Endothelial cell (in vitro differentiated cells): ENCODE measurements around the gene CBLN3. TPM values are rescaled to one million over a fixed set of nuclear protein-coding genes. Genes with fewer than 3 reads are reported as not detected.
"Not testable (repeated sequence)": the region's sequence is repeated elsewhere in the genome, so short reads cannot be mapped to it uniquely, and the experiment has no call there.

Experiments used
- DNase-seq: peaks from one replicate; pipeline ENCODE4 v3.0.0; 2021; ENCODE audit warnings: low spot score
- H3K27ac Mint-ChIP-seq: one replicate; pipeline ENCODE4 v1.8.0; 2021; ENCODE audit warnings: mixed read lengths, inconsistent platforms; ENCODE audit not compliant: unreplicated experiment
- H3K27me3 Mint-ChIP-seq: one replicate; pipeline ENCODE4 v1.8.0; 2021; ENCODE audit warnings: mild to moderate bottlenecking, moderate library complexity, mixed read lengths, inconsistent platforms; ENCODE audit not compliant: unreplicated experiment
- H3K36me3 Mint-ChIP-seq: one replicate; pipeline ENCODE4 v1.8.0; 2021; ENCODE audit warnings: mild to moderate bottlenecking, low read depth, mixed read lengths, inconsistent platforms; ENCODE audit not compliant: unreplicated experiment
- H3K4me1 Mint-ChIP-seq: one replicate; pipeline ENCODE4 v1.8.0; 2021; ENCODE audit warnings: mild to moderate bottlenecking, mixed read lengths, inconsistent platforms; ENCODE audit not compliant: unreplicated experiment
- H3K4me3 Mint-ChIP-seq: one replicate; pipeline ENCODE4 v1.8.0; 2021; ENCODE audit warnings: mild to moderate bottlenecking, mixed read lengths, inconsistent platforms; ENCODE audit not compliant: unreplicated experiment
- H3K9me3 Mint-ChIP-seq: one replicate; pipeline ENCODE4 v1.8.0; 2021; ENCODE audit warnings: mixed read lengths, inconsistent platforms; ENCODE audit not compliant: unreplicated experiment
- CTCF ChIP-seq: fragments of 200-600 bp; sonication (generic); IDR thresholded peaks from one replicate; pipeline ENCODE4 v1.5.0; 2021; ENCODE audit warnings: antibody characterized with exemption; ENCODE audit not compliant: unreplicated experiment
- total RNA-seq: library from RNA; stranded (reverse); fragmentation: NEBNext Ultra II Directional; extraction: Animal tissue kit (Norgen Biotek cat#: 25700); gene quantifications from one replicate; pipeline ENCODE4 v1.2.1, GENCODE V29; 2021; ENCODE audit not compliant: unreplicated experiment

The CBLN3 gene
- total RNA-seq, 1 donor from 2014 or later = 1.5 TPM

- TF ChIP-seq CTCF = no peak
- no peaks in the 10 kb centered on the region for H3K9me3 Mint-ChIP-seq
- peaks cover 16% of the 10 kb centered on the region for H3K36me3 Mint-ChIP-seq
- peaks cover 10% of the 10 kb centered on the region for H3K27me3 Mint-ChIP-seq
- H3K4me3 Mint-ChIP-seq = peak overlapping the region; percentile 32
- H3K27ac Mint-ChIP-seq = no peak overlapping the region
- DNase-seq = no peak
- H3K4me1 Mint-ChIP-seq = peaks cover 28% of the 10 kb centered on the region
These were observed 29.9 kb upstream of the CBLN3 start for GRCh38 chr14:24459331-24459730.

GRCh38 chr14:24458736-24459135 is 29.3 kb upstream of the CBLN3 start:
- no peak for DNase-seq

DNA sequence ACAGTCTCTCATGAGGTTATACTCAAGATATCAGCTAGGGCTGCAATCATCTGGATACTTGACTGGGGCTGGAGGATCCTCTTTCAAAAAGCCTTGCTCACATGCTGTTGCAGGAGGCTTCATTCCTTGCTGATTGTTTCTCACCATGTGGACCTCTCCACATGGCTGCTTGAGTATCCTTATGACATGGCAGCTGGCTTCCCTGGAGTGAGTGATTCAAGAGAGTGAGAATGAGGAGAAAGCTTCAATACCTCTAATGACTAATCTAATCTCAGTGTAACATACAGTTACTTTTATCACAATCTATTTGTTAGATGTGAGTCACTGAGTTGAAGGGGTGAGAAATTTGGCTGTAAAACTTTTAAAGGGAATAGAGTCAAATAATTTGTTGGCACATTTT is 27.5 kb upstream of the CBLN3 start:
- Mint-ChIP-seq H3K27me3 (peaks cover 10% of the 10 kb centered on the region), H3K9me3 (peaks cover 12% of the 10 kb centered on the region), H3K27ac (no peak overlapping the region), H3K4me3 (no peak overlapping the region), H3K36me3 (peaks cover 31% of the 10 kb centered on the region), H3K4me1 (peaks cover 28% of the 10 kb centered on the region)
- no peak for TF ChIP-seq CTCF
- DNase-seq = no peak

More at GRCh38 chr14:24458736-24459135, 29.3 kb upstream of the CBLN3 start:
- Mint-ChIP-seq H3K27ac (peak overlapping the region; percentile 64), H3K36me3 (peaks cover 21% of the 10 kb centered on the region), H3K27me3 (peaks cover 10% of the 10 kb centered on the region), H3K9me3 (peaks cover 5% of the 10 kb centered on the region), H3K4me3 (peak overlapping the region; percentile 14), H3K4me1 (peaks cover 28% of the 10 kb centered on the region)
- no peak for TF ChIP-seq CTCF

GRCh38 chr14:24450828-24451227 is 21.4 kb upstream of the CBLN3 start:
- Mint-ChIP-seq H3K36me3 (peaks cover 32% of the 10 kb centered on the region), H3K9me3 (peaks cover 13% of the 10 kb centered on the region)
- DNase-seq, H3K27ac Mint-ChIP-seq, H3K4me1 Mint-ChIP-seq, H3K4me3 Mint-ChIP-seq, H3K27me3 Mint-ChIP-seq: not testable (repeated sequence)

- TF ChIP-seq CTCF = no peak
- no peaks in the 10 kb centered on the region for H3K9me3 Mint-ChIP-seq
- peak overlapping the region; percentile 97 for H3K27ac Mint-ChIP-seq
- H3K36me3 Mint-ChIP-seq = peaks cover 38% of the 10 kb centered on the region
- H3K27me3 Mint-ChIP-seq = peaks cover 13% of the 10 kb centered on the region
- H3K4me3 Mint-ChIP-seq = peak overlapping the region; percentile 91
- DNase-seq = no peak
- H3K4me1 Mint-ChIP-seq = peaks cover 18% of the 10 kb centered on the region
These were observed 13.7 kb upstream of the CBLN3 start for GRCh38 chr14:24443053-24443665.
